Astrocyte (in vitro differentiated cells and primary cell): ENCODE measurements around the gene TIPIN. TPM values are rescaled to one million over a fixed set of nuclear protein-coding genes. Genes with fewer than 3 reads are reported as not detected.

Experiments used
- DNase-seq: peaks from one replicate; pipeline ENCODE4 v3.0.0-alpha.2; 2010; ENCODE audit warnings: low read depth
- FAIRE-seq: peaks from 2 replicates; lab custom pipeline; 2011; peaks lifted over from hg19 to GRCh38; lab: Jason Lieb, UNC
- H2AFZ ChIP-seq: 2 replicates; pipeline ENCODE4 v1.6.0; 2012; ENCODE audit warnings: low read depth, low read length, inconsistent platforms
- H3K27ac ChIP-seq: 2 replicates; pipeline ENCODE4 v1.5.1; 2011; ENCODE audit warnings: low read depth, low read length, inconsistent platforms
- H3K27me3 ChIP-seq: 2 replicates; pipeline ENCODE4 v1.6.0; 2011; ENCODE audit warnings: low read length, inconsistent platforms; ENCODE audit not compliant: insufficient read depth
- H3K36me3 ChIP-seq: 2 replicates; pipeline ENCODE4 v1.5.1; 2011; ENCODE audit warnings: low read length, inconsistent platforms; ENCODE audit not compliant: insufficient read depth
- H3K4me1 ChIP-seq: 2 replicates; pipeline ENCODE4 v1.5.1; 2011; ENCODE audit warnings: low read length, inconsistent platforms; ENCODE audit not compliant: insufficient read depth
- H3K4me2 ChIP-seq: 2 replicates; pipeline ENCODE4 v1.6.0; 2012; ENCODE audit warnings: low read length, inconsistent platforms
- H3K4me3 ChIP-seq: 2 replicates; pipeline ENCODE4 v1.5.1; 2011; ENCODE audit warnings: low read depth, mild to moderate bottlenecking, low read length, inconsistent platforms; ENCODE audit not compliant: insufficient read depth
- H3K79me2 ChIP-seq: 2 replicates; pipeline ENCODE4 v1.6.0; 2012; ENCODE audit warnings: mild to moderate bottlenecking, low read length, inconsistent platforms; ENCODE audit not compliant: insufficient read depth
- H3K9ac ChIP-seq: 2 replicates; pipeline ENCODE4 v1.6.0; 2012; ENCODE audit warnings: mild to moderate bottlenecking, low read length, inconsistent platforms
- H3K9me3 ChIP-seq: 2 replicates; pipeline ENCODE4 v1.5.1; 2012; ENCODE audit warnings: low read depth, mild to moderate bottlenecking, low read length, inconsistent platforms; ENCODE audit not compliant: insufficient read depth
- H4K20me1 ChIP-seq: 2 replicates; pipeline ENCODE4 v1.6.0; 2012; ENCODE audit warnings: low read length, inconsistent platforms; ENCODE audit not compliant: insufficient read depth
- H3K27ac Mint-ChIP-seq: one replicate; pipeline ENCODE4 v1.8.0; 2021; ENCODE audit warnings: mild to moderate bottlenecking, mixed read lengths; ENCODE audit not compliant: unreplicated experiment
- H3K27me3 Mint-ChIP-seq: one replicate; pipeline ENCODE4 v1.8.0; 2021; ENCODE audit warnings: low read depth, mixed read lengths; ENCODE audit not compliant: unreplicated experiment
- H3K36me3 Mint-ChIP-seq: one replicate; pipeline ENCODE4 v1.8.0; 2021; ENCODE audit warnings: low read depth, mixed read lengths; ENCODE audit not compliant: unreplicated experiment
- H3K4me1 Mint-ChIP-seq: one replicate; pipeline ENCODE4 v1.8.0; 2021; ENCODE audit warnings: low read depth, mixed read lengths; ENCODE audit not compliant: unreplicated experiment
- H3K4me3 Mint-ChIP-seq: one replicate; pipeline ENCODE4 v1.8.0; 2021; ENCODE audit warnings: mild to moderate bottlenecking, moderate library complexity, mixed read lengths; ENCODE audit not compliant: unreplicated experiment
- H3K9me3 Mint-ChIP-seq: one replicate; pipeline ENCODE4 v1.8.0; 2021; ENCODE audit warnings: mild to moderate bottlenecking, mixed read lengths; ENCODE audit not compliant: unreplicated experiment
- EZH2 ChIP-seq: IDR thresholded peaks from 2 replicates; pipeline ENCODE4 v1.6.1; 2012; ENCODE audit warnings: mild to moderate bottlenecking, low read length, inconsistent platforms; ENCODE audit not compliant: insufficient read depth
- total RNA-seq: library from RNA; stranded (reverse); gene quantifications from 2 replicates; pipeline ENCODE4 v1.2.1, GENCODE V29; 2021
- TF ChIP-seq, protein P1 (sequence below): IDR thresholded peaks from 2 replicates; pipeline ENCODE4 v1.5.1; 2011; ENCODE audit warnings: low read depth, mild to moderate bottlenecking, inconsistent platforms, low read length, moderate library complexity; ENCODE audit not compliant: insufficient read depth

TIPIN gene
- total RNA-seq, 1 donor from 2014 or later = 5.6 TPM

GRCh38 chr15:66293419-66294156 lies 62.9 kb downstream of the TIPIN start, which contains the start of gene DIS3L:
Gene DIS3L (plus strand): TSS chr15:66293568. CDS start chr15:66293597, 29 bp downstream.
- H3K9me3 Mint-ChIP-seq = no peaks in the 10 kb centered on the region
- no peaks in the 10 kb centered on the region for H3K36me3 Mint-ChIP-seq
- TF ChIP-seq EZH2 = no peak
- TF ChIP-seq, protein P1, sequence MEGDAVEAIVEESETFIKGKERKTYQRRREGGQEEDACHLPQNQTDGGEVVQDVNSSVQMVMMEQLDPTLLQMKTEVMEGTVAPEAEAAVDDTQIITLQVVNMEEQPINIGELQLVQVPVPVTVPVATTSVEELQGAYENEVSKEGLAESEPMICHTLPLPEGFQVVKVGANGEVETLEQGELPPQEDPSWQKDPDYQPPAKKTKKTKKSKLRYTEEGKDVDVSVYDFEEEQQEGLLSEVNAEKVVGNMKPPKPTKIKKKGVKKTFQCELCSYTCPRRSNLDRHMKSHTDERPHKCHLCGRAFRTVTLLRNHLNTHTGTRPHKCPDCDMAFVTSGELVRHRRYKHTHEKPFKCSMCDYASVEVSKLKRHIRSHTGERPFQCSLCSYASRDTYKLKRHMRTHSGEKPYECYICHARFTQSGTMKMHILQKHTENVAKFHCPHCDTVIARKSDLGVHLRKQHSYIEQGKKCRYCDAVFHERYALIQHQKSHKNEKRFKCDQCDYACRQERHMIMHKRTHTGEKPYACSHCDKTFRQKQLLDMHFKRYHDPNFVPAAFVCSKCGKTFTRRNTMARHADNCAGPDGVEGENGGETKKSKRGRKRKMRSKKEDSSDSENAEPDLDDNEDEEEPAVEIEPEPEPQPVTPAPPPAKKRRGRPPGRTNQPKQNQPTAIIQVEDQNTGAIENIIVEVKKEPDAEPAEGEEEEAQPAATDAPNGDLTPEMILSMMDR = no peak
- peak within 1 kb of the TSS; percentile 88 for H3K27ac Mint-ChIP-seq
- H2AFZ ChIP-seq = peak within 1 kb of the TSS; percentile 86
- peaks cover 15% of the 10 kb centered on the region for H3K4me1 Mint-ChIP-seq
- H3K27me3 ChIP-seq = no peaks in the 10 kb centered on the region
- no peaks in the 10 kb centered on the region for H3K79me2 ChIP-seq
- DNase-seq (peak; percentile 22), FAIRE-seq (no peak)
- no peaks in the 10 kb centered on the region for H3K27me3 Mint-ChIP-seq
- peak within 1 kb of the TSS; percentile 87 for H3K4me3 Mint-ChIP-seq
- peak within 1 kb of the TSS; percentile 83 for H3K4me2 ChIP-seq
- no peaks in the 10 kb centered on the region for H4K20me1 ChIP-seq
- H3K9me3 ChIP-seq = no peaks in the 10 kb centered on the region
- peak within 1 kb of the TSS; percentile 77 for H3K9ac ChIP-seq
- peaks cover 17% of the 10 kb centered on the region for H3K4me1 ChIP-seq
- H3K4me3 ChIP-seq = peak within 1 kb of the TSS; percentile 65
- H3K36me3 ChIP-seq = no peaks in the 10 kb centered on the region
- peak within 1 kb of the TSS; percentile 63 for H3K27ac ChIP-seq

DNA sequence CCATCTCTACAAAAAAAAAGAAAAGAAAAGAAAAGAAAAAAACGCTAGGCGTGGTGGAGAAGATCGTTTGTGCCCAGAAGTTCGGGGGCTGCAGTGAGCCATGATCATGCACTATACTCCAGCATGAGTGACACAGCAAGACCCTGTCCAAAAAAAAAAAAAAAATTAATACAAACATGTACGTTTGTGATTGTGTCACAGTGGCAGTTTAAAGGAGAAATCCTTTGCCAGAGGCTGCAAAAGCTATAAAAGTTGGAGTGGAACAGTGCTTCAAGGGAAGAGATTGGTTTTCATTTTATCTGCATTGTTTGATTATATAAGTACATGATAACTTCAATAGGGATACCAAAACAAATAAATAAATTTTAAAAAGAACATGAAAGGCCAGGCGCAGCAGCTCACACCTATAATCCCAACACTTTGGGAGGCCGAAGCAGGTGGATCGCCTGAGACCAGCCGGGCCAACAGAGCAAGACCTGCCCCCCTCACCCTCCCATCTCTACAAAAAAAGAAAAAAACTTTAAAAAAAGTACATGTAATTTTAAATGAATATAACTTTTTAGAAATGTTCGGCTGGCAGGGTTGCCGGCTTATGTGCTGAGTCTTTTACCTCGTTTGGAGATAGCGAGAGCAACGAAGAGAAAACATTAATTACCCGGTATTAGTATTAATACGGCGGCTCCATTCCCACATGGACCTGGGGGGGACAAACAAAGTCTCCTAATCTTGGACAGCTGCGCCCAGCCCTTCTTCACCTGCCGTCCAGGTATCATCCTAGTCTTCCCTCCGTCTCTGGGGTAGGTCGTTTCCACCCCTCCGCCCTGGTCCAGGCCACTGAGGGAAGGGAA lies 63.7 kb downstream of the TIPIN start:
- no peaks in the 10 kb centered on the region for H3K9me3 ChIP-seq
- H2AFZ ChIP-seq = peak overlapping the region; percentile 86
- peaks cover 17% of the 10 kb centered on the region for H3K4me1 ChIP-seq
- Mint-ChIP-seq H3K9me3 (no peaks in the 10 kb centered on the region), H3K27me3 (no peaks in the 10 kb centered on the region), H3K4me3 (peak overlapping the region; percentile 77), H3K36me3 (no peaks in the 10 kb centered on the region), H3K27ac (peak overlapping the region; percentile 62), H3K4me1 (peaks cover 15% of the 10 kb centered on the region)
- H3K9ac ChIP-seq = peak overlapping the region; percentile 77
- no peaks in the 10 kb centered on the region for H4K20me1 ChIP-seq
- peak overlapping the region; percentile 83 for H3K4me2 ChIP-seq
- no peak for FAIRE-seq
- no peaks in the 10 kb centered on the region for H3K36me3 ChIP-seq
- H3K27me3 ChIP-seq = no peaks in the 10 kb centered on the region
- H3K79me2 ChIP-seq = no peaks in the 10 kb centered on the region
- peak overlapping the region; percentile 31 for H3K27ac ChIP-seq
- peak overlapping the region; percentile 65 for H3K4me3 ChIP-seq
- no peak for TF ChIP-seq EZH2
- TF ChIP-seq, protein P1 = no peak
- DNase-seq = no peak
